ENCODE results near the gene TMC7.
"Not testable (repeated sequence)": the region's sequence is repeated elsewhere in the genome, so short reads cannot be mapped to it uniquely, and the experiment has no call there.

TMC7 gene

DNA sequence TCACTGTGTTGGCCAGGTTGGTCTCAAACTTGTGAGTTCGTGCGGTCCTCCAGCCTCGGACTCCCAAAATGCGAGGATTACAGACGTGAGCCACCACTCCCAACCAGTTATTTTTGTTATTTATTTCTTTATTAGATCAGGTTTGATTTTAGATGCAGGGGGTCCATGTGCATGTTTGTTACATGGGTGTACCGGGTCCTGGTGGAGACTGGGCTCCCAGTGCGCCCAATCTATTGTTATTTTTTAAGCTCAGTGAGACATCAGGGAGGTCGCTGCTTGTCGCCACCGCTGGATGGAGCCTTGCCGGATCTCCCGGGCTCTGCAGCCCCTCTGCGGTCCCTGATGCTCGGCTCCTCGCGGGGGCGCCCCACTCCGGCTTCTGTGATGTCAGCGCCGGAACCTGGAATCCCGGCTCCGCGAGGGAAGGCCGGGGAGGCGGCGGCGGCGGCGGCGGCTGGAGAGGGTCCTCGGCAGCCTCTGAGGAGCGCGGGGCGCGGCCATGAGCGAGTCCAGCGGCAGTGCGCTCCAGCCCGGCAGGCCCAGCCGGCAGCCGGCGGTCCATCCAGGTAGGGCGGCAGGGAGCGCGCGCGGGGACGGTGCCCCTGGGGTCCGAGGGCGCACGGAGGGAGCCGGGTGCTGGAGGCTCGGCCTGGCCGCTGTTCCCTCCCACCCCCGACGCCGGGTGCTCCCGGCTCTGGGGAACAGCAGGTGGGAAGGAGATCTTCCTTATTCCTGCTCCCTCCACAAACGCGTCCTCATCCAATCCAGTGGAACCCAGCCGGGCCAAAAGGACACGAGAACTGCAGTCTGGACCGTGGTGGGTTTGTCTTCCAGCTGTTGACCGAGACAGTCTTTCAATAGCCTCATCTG, at the start of gene TMC7:
TMC7 (plus strand) TSS at position 370 of the 870 bp plus-strand sequence; CDS start at position 500, 130 bp downstream.
- no peak for DNase-seq

DNA sequence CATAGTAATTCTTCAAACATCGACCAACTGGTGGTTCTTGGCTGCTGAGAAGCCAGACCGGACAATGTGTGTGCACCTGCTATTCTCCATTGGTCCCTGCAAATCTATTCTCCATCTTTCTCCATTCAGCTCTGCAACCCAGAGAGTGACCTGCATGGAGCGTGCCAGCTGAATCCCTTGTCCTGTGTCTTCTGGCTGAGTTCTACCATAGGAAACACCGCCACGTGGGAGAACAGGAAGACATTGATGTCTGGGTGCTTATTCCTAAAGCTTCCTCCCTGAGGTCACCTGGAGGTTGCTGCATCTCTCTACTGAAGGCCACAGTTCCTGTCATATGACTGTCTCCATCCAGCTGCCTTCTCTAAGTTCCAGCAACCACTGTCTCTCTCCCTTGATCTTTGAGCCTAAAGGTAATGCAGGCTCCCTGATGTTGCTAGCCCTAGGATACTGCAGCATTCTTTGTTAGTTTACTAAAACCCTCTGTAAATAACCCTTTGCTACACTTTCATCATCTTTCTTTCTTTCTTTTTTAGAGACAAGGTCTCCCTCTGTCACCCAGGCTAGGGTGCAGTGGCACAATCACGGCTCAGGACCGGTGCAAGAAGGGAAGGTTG, 46.9 kb upstream of the TMC7 start:
- no peak for DNase-seq

DNA sequence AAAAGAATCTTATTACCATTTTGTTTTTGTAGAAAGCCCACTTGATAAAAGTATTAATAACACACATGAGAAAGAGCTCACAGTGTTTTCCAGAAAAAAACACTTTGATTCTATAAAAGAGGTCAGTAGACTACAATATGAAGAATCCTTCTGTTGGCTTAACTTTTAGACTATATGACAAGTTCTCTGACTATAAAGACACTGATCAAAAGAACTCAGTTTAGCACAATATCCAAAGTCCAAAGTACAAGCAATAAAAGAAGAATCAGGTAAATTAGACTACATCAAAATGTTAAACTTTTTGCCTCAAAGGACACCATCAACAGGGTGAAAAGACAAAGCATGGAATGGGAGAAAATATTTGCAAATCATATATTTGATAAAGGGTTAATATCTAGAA, 46.3 kb upstream of the TMC7 start:
- DNase-seq, result no peak

DNA sequence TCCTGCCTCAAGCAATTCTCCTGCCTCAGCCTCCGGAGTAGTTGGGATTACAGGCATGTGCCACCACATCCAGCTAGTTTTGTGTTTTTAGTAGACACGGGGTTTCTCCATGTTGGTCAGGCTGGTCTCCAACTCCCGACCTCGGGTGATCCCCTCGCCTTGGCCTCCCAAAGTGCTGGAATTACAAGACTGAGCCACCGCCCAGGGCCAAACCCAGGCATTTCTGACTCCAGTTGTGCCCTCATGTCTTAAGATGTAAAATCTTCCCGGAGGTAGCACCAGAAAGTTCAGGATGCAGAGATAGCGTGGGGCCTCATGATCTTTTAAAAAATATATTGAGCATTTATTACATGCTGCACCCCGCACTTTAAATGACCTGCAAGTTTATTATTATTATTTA, 44.7 kb upstream of the TMC7 start:
- DNase-seq, result no peak

DNA sequence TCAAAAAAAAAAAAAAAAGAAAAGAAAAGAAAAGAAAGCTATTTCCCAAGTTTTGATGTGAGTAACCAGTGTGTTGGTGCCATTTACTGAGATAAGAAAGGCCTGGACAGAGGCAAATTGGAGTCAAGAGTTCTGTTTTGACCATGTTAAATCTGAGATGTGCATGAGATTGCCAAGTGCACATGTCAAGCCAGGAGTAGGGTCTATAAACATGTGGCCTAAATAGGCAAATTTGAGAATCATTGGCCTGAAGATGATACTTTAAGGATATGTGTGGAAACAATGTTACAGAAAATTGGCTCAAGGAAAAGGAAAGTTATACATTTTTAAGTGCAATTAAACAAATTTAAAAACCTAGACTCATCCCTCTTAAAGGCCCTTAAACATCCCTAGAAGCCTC, 42.3 kb upstream of the TMC7 start:
- no peak for DNase-seq

DNA sequence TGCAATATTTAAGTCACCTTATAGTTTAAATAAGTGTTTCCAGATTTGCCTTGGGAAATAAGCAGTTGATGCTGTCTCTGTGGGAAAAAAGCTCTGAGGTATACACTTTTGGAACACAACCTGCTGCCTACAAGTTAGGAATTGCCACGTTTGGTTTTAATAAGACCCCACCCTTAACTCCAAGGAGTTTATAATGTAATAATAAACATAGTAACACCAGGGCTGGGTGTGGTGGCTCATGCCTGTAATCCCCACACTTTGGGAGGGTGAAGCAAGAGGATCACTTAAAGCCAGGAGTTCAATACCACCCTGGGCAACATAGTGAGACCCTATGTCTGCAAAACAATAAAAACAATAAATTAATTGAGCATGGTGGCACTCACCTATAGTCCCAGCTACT, 41.7 kb upstream of the TMC7 start:
- DNase-seq, result no peak

DNA sequence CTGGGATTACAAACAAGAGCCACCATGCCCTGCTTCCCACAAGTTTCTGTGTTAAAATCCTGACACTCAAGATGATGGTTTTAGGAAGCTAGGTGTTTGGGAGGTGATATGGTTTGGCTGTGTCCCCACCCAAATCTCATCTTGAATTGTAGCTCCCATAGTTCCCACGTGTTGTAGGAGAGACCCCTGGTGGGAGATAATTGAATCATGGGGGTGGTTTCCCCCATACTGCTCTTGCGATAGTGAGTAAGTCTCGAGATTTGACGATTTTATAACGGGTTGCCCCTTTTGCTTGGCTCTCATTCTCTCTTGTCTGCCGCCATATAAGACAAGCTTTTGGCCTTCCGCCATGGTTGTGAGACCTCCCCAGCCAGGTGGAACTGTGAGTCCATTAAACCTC, 40.3 kb upstream of the TMC7 start:
- no peak for DNase-seq

DNA sequence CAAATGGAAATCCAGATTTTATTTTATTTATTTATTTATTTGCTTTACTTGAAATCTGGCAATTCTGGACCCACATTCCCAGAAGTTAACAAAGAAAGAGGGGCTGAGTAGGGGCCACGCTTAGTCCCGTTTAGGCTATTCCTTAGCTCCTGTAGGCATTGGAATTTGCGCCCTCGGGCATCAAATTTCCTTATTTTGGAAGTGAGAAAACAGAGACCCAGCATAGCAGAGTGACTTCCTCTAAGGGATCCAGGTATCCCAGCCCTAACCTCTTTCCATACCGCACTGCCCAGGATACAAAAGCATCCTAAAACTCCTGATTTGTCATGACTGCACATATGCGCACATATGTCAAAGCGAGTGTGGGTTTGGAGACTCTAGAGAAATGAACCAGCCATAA, 38.5 kb upstream of the TMC7 start:
- no peak for DNase-seq

DNA sequence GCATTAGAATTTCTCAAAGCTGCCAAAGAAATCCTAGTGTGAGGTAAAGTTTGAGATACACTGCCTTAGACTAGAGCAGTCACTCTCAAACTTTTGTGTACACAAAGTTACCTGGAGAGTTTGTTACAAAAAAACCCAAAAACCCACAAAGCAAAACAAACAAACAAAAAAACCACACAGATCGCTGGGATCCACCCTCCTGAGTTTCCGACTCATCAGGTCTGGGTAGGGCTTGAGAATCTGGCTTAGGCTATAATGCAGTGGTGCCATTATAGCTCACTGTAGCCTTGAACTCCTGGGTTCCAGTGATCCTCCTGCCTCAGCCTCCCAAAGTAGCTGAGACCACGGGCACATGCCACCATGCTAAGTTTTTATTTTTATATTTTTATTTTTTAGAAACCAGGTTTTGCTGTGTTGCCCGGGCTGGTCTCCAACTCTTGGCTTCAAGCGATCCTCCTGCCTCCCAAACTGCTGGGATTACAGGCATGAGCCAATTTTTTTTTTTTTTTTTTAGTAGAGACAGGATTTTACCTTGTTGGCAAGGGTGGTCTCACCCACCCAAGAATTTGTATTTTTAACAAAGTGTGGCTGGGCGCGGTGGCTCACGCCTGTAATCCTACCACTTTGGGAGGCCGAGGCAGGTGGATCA, 35.2 kb upstream of the TMC7 start:
- DNase-seq, result no peak

DNA sequence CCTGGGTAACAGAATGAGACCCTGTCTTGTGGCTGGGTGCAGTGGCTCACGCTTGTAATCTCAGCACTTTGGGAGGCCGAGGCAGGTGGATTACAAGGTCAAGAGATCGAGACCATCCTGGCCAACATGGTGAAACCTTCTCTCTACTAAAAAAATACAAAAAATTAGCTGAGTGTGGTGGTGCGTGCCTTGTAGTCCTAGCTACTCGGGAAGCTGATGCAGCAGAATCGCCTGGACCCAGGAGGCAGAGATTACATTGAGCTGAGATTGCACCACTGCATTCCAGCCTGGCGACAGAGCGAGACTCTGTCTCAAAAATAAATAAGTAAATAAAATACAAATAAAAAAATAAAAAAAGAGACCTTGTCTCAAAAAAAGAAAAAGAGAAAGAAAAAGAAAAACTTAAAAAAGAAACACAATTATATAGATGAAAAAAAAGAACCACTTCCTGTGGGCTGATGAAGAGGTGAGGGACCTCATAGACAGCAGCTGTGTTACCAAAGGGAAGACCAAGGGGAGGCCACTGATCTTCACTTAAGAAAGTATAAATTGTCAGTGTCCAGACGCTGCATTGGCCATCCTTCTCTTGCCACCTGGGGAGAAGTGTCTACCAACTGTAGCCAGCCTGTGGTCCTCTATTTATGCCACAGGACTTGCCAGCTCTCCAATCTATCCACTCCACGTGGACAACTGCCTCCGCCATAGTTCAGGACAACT, 33.1 kb upstream of the TMC7 start:
- no peak for DNase-seq

DNA sequence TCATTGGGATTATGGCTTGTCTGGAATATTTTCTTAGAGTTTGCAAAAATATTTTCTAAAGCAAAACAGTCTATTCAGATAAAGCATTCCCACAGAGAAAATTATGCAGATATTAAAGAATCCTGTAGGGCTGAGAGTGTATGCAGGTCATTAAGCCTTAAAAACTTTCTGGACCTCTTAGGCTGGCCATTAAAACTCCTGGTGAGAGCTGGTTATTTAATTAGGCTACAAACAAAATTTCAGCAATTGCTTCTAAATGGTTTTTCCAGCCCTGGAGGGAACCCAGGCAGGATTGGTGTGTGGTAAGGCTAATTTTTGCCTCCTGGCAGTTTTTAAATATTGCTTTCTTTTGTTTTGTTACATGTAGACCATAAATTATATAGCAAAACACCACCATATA, 30.2 kb upstream of the TMC7 start:
- no peak for DNase-seq

DNA sequence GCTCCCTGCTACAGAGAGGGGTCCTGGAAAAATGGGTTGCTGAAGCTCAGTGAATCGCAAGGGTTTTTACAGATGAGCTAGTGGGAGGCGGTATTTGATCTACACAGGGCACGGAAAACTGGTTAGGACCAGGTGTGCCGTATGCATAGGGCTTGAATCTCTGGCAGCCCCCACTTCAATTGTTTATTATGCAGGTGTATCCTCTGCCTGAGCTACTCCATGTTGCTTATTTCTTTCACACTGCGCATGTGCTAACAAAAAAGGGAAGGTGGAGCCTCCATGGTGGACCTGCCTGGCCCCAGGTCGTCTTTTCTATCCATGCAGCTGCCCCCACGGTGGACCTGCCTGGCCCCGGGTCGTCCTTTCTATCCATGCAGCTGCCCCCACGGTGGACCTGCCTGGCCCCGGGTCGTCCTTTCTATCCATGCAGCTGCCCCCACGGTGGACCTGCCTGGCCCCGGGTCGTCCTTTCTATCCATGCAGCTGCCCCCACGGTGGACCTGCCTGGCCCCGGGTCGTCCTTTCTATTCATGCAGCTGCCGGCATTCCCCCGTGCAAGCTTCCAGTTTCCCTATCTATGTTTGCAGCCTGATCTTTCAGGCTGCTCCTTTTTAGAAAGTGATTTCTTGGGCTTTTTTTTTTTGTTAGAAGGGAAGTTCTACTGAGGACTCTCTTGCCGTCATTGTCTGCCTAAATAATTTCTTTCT, 27.7 kb upstream of the TMC7 start:
- peak; percentile 2 for DNase-seq

DNA sequence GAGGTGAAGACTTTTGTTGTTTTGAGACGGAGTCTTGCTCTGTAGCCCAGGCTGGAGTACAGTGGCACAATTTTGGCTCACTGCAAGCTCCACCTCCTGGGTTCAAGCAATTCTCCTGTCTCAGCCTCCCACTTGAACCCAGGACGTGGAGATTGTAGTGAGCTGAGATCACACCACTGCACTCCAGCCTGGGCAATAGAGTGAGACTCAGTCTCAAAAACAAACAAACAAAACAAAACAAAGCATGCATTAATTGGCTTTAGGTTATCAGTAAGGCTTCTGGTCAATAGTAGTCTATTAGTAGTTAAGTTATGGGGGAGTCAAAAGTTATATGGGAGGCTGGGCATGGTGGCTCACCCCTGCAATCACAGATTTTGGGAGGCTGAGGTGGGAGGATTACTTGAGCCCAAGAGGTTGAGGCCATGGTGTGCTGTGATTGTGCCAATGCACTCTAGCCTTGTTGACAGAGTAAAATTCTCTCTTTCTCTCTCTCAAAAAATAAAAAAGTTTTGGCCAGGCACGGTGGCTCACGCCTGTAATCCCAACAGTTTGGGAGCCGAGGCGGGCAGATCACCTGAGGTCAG, 27.0 kb upstream of the TMC7 start:
- not testable (repeated sequence) for DNase-seq

DNA sequence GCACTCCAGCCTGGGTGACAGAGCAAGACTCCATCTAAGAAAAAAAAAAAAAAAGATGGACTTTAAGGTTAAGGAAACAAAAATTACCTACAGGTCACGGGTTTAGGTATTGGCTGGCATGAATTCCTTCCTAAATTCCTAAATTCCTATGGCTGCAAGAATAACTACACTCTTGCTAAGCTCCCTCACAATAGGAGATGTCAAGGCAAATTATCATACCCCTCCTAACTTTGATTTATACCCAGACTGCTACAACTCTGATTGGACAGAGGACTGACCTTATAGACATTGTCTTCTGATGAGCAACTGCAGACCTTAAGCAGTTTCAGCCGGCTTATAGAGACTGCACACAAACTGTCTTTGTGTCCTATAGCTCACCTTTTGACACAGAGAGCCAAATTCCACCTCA, 25.1 kb upstream of the TMC7 start:
- DNase-seq, result no peak

DNA sequence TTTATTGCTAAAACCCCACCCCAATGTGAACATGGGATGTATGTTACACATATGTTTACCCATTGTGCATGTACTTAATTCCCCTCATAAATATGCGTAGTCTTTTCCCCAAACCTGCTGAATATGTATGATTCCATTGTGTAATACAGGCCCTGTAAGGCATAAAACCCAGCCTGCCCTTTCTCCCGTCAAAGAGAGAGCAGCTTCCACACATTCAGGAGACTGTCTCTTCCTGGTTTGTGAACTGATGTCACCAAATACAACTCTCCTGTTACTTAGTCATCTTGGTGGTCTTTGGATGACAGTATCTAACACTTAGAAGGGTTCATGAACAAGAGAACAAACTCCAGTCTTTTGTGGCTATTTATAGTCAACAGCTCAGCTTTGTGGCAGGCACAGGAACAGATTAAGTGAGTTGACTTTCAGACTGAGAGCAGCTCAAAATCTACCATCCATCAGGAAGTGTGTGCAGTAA, 24.7 kb upstream of the TMC7 start:
- DNase-seq, result no peak

DNA sequence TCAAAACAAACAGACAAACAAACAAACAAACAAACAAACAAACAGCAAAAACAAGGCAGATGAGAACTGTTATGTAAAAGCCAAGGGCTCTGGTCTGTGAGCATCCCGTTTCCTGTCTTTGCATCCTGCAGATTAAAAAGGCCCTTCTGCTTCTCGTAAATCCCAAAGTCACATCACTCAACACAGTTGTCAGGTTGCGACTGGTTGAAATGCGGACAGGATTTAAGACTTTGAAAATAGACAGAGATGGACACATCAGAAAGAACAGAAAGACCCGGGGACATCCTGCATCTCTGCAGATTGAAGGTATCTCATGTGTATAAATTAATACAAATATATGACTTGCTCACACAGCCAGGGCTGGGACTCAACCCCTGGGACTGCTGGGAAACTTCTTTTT, 18.2 kb upstream of the TMC7 start:
- no peak for DNase-seq

DNA sequence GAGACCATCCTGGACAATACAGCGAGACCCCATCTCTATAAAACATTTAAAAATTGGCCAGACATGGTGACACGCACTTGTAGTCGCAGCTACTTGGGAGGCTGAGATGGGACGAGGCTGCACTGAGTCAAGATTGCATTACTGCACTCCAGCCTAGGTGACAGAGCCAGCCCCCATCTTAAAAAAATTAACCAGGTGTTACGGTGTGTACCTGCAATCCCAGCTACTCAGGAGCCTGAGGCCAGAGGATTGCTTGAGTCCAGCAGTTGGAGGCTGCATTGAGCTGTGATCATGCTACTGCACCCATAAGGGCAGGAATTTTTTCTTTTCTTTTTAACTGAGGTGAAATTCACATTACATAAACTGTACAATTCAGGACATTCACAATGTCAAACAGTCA, 16.9 kb upstream of the TMC7 start:
- DNase-seq, result no peak

DNA sequence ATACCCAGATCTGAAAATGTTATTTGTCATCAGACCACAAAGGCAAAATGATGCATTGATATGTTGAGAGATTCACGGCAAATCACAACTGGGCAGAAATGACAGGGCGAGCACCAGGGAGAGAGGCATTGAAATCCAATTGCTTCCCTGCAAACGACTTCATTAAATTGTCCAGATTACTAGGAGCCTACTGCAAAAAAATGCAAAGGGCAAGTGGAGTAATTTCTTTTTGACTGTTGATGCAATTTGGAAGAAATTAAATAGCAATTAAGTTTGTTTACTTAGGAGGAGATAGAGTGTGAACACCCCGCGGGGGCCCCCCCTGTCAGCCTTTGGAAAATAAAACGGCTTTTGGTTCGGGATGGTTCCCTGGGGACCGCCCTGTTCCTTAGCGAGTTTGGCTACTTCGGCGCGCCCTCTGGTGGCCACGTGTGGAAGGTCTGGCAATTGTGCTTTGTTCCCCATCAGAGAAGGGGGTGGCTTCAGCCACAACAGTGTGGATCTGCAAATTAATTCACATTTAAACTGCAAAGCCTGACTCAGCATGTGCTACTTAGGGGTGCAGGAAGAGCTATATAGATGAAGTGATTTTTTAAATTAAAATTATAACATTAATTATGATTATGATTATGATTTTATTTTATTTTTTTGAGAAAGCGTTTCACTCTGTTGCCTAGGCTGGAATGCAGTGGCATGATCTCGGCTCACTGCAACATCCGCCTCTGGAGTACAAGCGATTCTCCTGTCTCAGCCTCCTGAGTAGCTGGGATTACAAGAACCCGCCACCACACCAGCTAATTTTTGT, 14.5 kb upstream of the TMC7 start:
- DNase-seq, result peak; percentile 77

DNA sequence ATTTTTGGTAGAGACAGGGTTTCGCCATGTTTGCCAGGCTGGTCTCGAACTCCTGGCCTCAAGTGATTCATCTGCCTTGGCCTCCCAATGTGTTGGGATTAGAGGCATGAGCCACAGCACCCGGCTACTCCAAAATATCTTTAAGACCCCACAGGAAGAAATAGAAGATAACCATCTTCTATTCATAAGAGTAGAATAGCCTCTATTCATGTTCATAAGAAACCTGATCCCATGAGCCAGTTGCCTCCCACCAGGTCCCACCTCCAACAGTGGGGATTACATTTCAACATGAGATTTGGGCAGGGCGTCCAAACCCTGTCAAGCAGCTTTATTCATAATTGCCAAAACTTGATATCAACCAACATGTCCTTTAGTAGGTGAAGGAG, 13.9 kb upstream of the TMC7 start:
- no peak for DNase-seq

DNA sequence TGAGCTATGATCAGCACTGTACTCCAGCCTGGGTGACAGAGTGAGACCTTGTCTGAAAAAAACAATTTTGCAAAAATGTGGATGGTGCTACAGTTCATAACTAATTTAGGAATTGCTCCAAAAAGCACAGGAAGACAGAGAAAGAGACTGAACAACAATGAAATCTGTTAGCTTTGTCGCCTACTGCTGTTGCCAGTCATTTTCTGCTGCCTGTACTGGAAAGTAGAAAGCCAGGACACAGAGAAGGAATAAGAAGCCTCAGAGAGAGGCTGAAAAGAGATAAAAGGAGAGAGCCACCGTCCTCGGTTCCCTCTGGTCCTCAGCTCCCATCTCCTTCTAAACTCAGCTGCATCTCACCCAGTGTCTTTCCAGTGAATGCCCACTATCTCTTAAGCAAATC, 8.6 kb upstream of the TMC7 start:
- no peak for DNase-seq

DNA sequence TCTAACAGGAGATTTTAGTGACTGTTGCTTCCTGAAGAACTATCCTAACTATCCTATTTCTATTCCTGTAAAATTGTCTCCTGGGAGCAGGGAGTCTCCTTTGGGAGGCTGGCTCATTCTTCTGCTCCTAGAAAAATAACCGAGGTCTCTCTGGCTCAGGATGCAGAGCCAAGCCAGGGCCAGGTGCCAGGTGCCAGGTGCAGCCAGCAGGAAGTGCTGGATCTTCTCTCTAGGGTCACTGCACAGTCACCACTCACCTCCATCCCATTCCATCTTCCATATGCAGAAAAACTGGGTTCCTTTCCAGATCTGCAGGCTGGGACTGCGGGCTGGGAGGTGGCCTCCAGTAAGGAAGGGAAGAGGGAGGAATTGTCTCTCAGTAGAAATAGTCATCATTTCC, 3.8 kb upstream of the TMC7 start:
- no peak for DNase-seq
